H1 (cell line): ENCODE measurements around the gene TSKS. TPM values are rescaled to one million over a fixed set of nuclear protein-coding genes. Genes with fewer than 3 reads are reported as not detected.

ENCODE experiments used
- CTCF ChIA-PET: fragments of 300-600 bp; sonication (Branson Sonifier 250); formaldehyde crosslinking; loops from one replicate; lab custom pipeline; 2021; ENCODE audit not compliant: partially characterized antibody; lab: Charles Lee
- POLR2A ChIA-PET: fragments of 300-600 bp; sonication (Branson Sonifier 250); formaldehyde crosslinking; loops from one replicate; lab custom pipeline; 2021; ENCODE audit warnings: inconsistent platforms; ENCODE audit not compliant: partially characterized antibody; lab: Charles Lee
- DNase-seq, 2 experiments: peaks; one replicate each; pipeline versions ENCODE4 v3.0.0 to v3.0.0-alpha.2; 2010 to 2022; ENCODE audit warnings: low spot score in 2 of 2, low read depth in 1 of 2, mixed read lengths in 1 of 2
- FAIRE-seq: peaks from 2 replicates; lab custom pipeline; 2011; peaks lifted over from hg19 to GRCh38; lab: Jason Lieb, UNC
- H2AFZ ChIP-seq: 2 replicates; pipeline ENCODE4 v1.8.1; 2012; ENCODE audit warnings: low read length, inconsistent platforms
- H2AK5ac ChIP-seq: 2 replicates; pipeline ENCODE4 v1.6.1; 2013; ENCODE audit warnings: low read depth, low read length
- H2BK120ac ChIP-seq: replicated peaks from 2 replicates; pipeline ENCODE3; 2013; ENCODE audit warnings: low read depth, low read length, inconsistent platforms
- H2BK12ac ChIP-seq: 2 replicates; pipeline ENCODE4 v1.6.1; 2013; ENCODE audit warnings: low read depth, low read length
- H2BK15ac ChIP-seq: 2 replicates; pipeline ENCODE4 v1.6.1; 2013; ENCODE audit warnings: low read length
- H2BK20ac ChIP-seq: 2 replicates; pipeline ENCODE4 v1.6.1; 2013; ENCODE audit warnings: low read length
- H2BK5ac ChIP-seq: 2 replicates; pipeline ENCODE4 v1.6.1; 2013; ENCODE audit warnings: low read depth, low read length
- H3K14ac ChIP-seq: 2 replicates; pipeline ENCODE4 v1.6.1; 2013; ENCODE audit warnings: inconsistent platforms; ENCODE audit not compliant: insufficient read length
- H3K18ac ChIP-seq: 2 replicates; pipeline ENCODE4 v1.6.1; 2013; ENCODE audit warnings: low read length; ENCODE audit errors: extremely low read depth
- H3K23ac ChIP-seq: 2 replicates; pipeline ENCODE4 v1.6.1; 2013; ENCODE audit warnings: inconsistent platforms; ENCODE audit not compliant: insufficient read length
- H3K23me2 ChIP-seq: 2 replicates; pipeline ENCODE4 v1.6.1; 2013; ENCODE audit warnings: low read depth, low read length
- H3K27ac ChIP-seq: 2 replicates; pipeline ENCODE4 v1.6.1; 2011; ENCODE audit warnings: low read depth, low read length, inconsistent platforms
- H3K27me3 ChIP-seq, 4 experiments: replicated peaks in 1 of 4; 1 replicate in 1 of 4; 2 replicates in 3 of 4; pipeline versions ENCODE4 v1.6.1 to v1.8.1; 2011 to 2013; ENCODE audit warnings: low read length in 3 of 4, mild to moderate bottlenecking in 3 of 4, inconsistent platforms in 2 of 4, mixed read lengths in 2 of 4, moderate library complexity in 1 of 4; ENCODE audit not compliant: control insufficient read depth in 3 of 4, insufficient read depth in 3 of 4; ENCODE audit errors: extremely low read depth in 1 of 4
- H3K36me3 ChIP-seq, 4 experiments: 2 replicates each; pipeline versions ENCODE4 v1.6.1 to v1.8.1; 2011 to 2013; ENCODE audit warnings: mild to moderate bottlenecking in 4 of 4, low read length in 3 of 4, moderate library complexity in 2 of 4, control low read depth in 1 of 4, inconsistent platforms in 1 of 4; ENCODE audit not compliant: insufficient read depth in 4 of 4, control insufficient read depth in 2 of 4
- H3K4ac ChIP-seq: replicated peaks from 2 replicates; pipeline ENCODE3; 2013; ENCODE audit warnings: low read length, low read depth, mixed read lengths, inconsistent platforms; ENCODE audit not compliant: insufficient read length
- H3K4me1 ChIP-seq, 4 experiments: replicated peaks in 1 of 4; 1 replicate in 1 of 4; 2 replicates in 3 of 4; pipeline versions ENCODE4 v1.6.1 to v1.8.1; 2011 to 2013; ENCODE audit warnings: low read length in 3 of 4, inconsistent platforms in 2 of 4, mixed read lengths in 1 of 4; ENCODE audit not compliant: insufficient read depth in 4 of 4, control insufficient read depth in 3 of 4
- H3K4me2 ChIP-seq, 2 experiments: 2 replicates each; pipeline versions ENCODE4 v1.6.1 to v1.8.1; 2011 to 2013; ENCODE audit warnings: low read depth in 2 of 2, low read length in 2 of 2, control low read depth in 1 of 2, inconsistent platforms in 1 of 2, mild to moderate bottlenecking in 1 of 2; ENCODE audit not compliant: insufficient read depth in 1 of 2
- H3K4me3 ChIP-seq, 4 experiments: fragments of 200-600, 300-600 bp in 1 of 4; sonication (generic), shearing (Covaris generic), sonication (Bioruptor Twin) in 1 of 4; 2 replicates each; pipeline versions ENCODE4 v1.5.1 to v1.8.1; 2011 to 2016; ENCODE audit warnings: low read length in 4 of 4, low read depth in 3 of 4, control low read depth in 2 of 4, inconsistent platforms in 2 of 4, mild to moderate bottlenecking in 2 of 4, mixed read lengths in 1 of 4, moderate library complexity in 1 of 4; ENCODE audit not compliant: insufficient read depth in 2 of 4; ENCODE audit errors: extremely low read depth in 1 of 4
- H3K56ac ChIP-seq: replicated peaks from 2 replicates; pipeline ENCODE3; 2013; ENCODE audit warnings: low read depth, mild to moderate bottlenecking, mixed read lengths, low read length, inconsistent platforms; ENCODE audit not compliant: insufficient read length
- H3K79me1 ChIP-seq: 2 replicates; pipeline ENCODE4 v1.6.1; 2013; ENCODE audit warnings: low read depth, low read length, control low read depth
- H3K79me2 ChIP-seq, 2 experiments: 2 replicates each; pipeline versions ENCODE4 v1.6.1 to v1.8.1; 2012 to 2013; ENCODE audit warnings: low read length in 2 of 2, mild to moderate bottlenecking in 2 of 2, inconsistent platforms in 1 of 2; ENCODE audit not compliant: insufficient read depth in 2 of 2, control insufficient read depth in 1 of 2
- H3K9ac ChIP-seq, 4 experiments: replicated peaks in 1 of 4; 1 replicate in 1 of 4; 2 replicates in 3 of 4; pipeline versions ENCODE4 v1.6.1 to v1.8.1; 2011 to 2013; ENCODE audit warnings: low read depth in 3 of 4, low read length in 3 of 4, control low read depth in 2 of 4, mild to moderate bottlenecking in 2 of 4, moderate library complexity in 2 of 4, inconsistent platforms in 1 of 4; ENCODE audit errors: extremely low read depth in 1 of 4
- H3K9me3 ChIP-seq, 2 experiments: 2 replicates each; pipeline versions ENCODE4 v1.6.1 to v1.8.1; 2012 to 2013; ENCODE audit warnings: mild to moderate bottlenecking in 2 of 2, moderate library complexity in 2 of 2, control low read depth in 1 of 2, inconsistent platforms in 1 of 2, low read depth in 1 of 2, low read length in 1 of 2, mixed read lengths in 1 of 2; ENCODE audit not compliant: insufficient read depth in 2 of 2
- H4K20me1 ChIP-seq, 2 experiments: replicated peaks in 1 of 2; 2 replicates each; pipeline versions ENCODE3 to v1.8.1; 2011 to 2013; ENCODE audit warnings: inconsistent platforms in 2 of 2, low read length in 2 of 2, mild to moderate bottlenecking in 1 of 2; ENCODE audit not compliant: insufficient read depth in 2 of 2, control insufficient read depth in 1 of 2
- H4K5ac ChIP-seq: 2 replicates; pipeline ENCODE4 v1.6.1; 2013; ENCODE audit warnings: low read length, low read depth, mixed read lengths, inconsistent platforms; ENCODE audit not compliant: insufficient read length
- H4K8ac ChIP-seq: 2 replicates; pipeline ENCODE4 v1.8.0; 2013; ENCODE audit warnings: mild to moderate bottlenecking, moderate library complexity, low read length, inconsistent platforms; ENCODE audit not compliant: insufficient read depth; ENCODE audit errors: extremely low read depth
- H4K91ac ChIP-seq: replicated peaks from 2 replicates; pipeline ENCODE3; 2013; ENCODE audit warnings: low read length, mixed read lengths, inconsistent platforms; ENCODE audit not compliant: insufficient read length
- GTF2F1 ChIP-seq: IDR thresholded peaks from 2 replicates; pipeline ENCODE4 v1.6.1; 2012; ENCODE audit warnings: low read depth, low read length, improper control_type of control experiment, borderline replicate concordance
- HDAC6 ChIP-seq: IDR thresholded peaks from one replicate; pipeline ENCODE4 v1.7.1; 2012; ENCODE audit warnings: low read depth, mild to moderate bottlenecking, inconsistent platforms, low read length, moderate library complexity
- JUND ChIP-seq: IDR thresholded peaks from 2 replicates; pipeline ENCODE4 v1.6.1; 2011; ENCODE audit warnings: mild to moderate bottlenecking, improper control_type of control experiment, low read length
- PHF8 ChIP-seq: fragments of 200-600 bp; sonication (generic); conservative IDR thresholded peaks from 2 replicates; pipeline ENCODE4 v1.7.1; 2012; ENCODE audit warnings: low read depth, mild to moderate bottlenecking, inconsistent platforms, low read length, moderate library complexity
- RFX5 ChIP-seq: IDR thresholded peaks from 2 replicates; pipeline ENCODE4 v1.6.1; 2011; ENCODE audit warnings: low read depth, low read length, improper control_type of control experiment, borderline replicate concordance
- SIRT6 ChIP-seq: IDR thresholded peaks from one replicate; pipeline ENCODE4 v1.7.1; 2012; ENCODE audit warnings: low read length, inconsistent platforms
- SIX5 ChIP-seq: IDR thresholded peaks from 2 replicates; pipeline ENCODE4 v1.6.1; 2011; ENCODE audit warnings: mild to moderate bottlenecking, low read depth, low read length
- WGBS, 2 experiments: shearing (Covaris generic) in 1 of 2; methylation state at CpG; one replicate each; pipeline versions ENCODE4 v1.1.6 to v1.1.7; 2013 to 2015; ENCODE audit warnings: low lambda C conversion rate in 2 of 2, mixed read lengths in 2 of 2, inconsistent platforms in 1 of 2, low coverage in 1 of 2, missing lambda C conversion rate in 1 of 2; ENCODE audit not compliant: insufficient replicate concordance in 2 of 2, insufficient coverage in 1 of 2, insufficient read length in 1 of 2; ENCODE audit errors: extremely low coverage in 1 of 2, missing lambda C conversion rate in 1 of 2; 5-methylcytosine and 5-hydroxymethylcytosine counted together
- polyA plus RNA-seq, 7 experiments: library from polyadenylated mRNA; depleted of rRNA in 3 of 7; stranded (reverse) in 5 of 7; unstranded in 2 of 7; fragments of >200 nt in 5 of 7; fragments of 200-250 nt in 2 of 7; gene quantifications; 1 replicate in 5 of 7; 2 replicates in 1 of 7; 4 replicates in 1 of 7; pipeline versions ENCODE4 v1.2.1 to v1.2.3, GENCODE V29; 2011 to 2013; ENCODE audit warnings: missing spikeins in 2 of 7, mixed read lengths in 2 of 7
- total RNA-seq: library from RNA; stranded (reverse); fragmentation: NEBNext Ultra II Directional; extraction: Animal tissue kit (Norgen Biotek cat#: 25700); gene quantifications from 2 replicates; pipeline ENCODE4 v1.2.1, GENCODE V29; 2021
- TF ChIP-seq, protein P1 (sequence below): IDR thresholded peaks from 2 replicates; pipeline ENCODE4 v1.6.1; 2012; ENCODE audit warnings: low read length, inconsistent platforms
- TF ChIP-seq, protein P2 (sequence below), 3 experiments: IDR thresholded peaks; 1 replicate in 2 of 3; 2 replicates in 1 of 3; pipeline versions ENCODE4 v1.5.1 to v1.6.1; 2011; ENCODE audit warnings: low read length in 3 of 3, mild to moderate bottlenecking in 3 of 3, inconsistent platforms in 2 of 3, low read depth in 1 of 3, moderate library complexity in 1 of 3; ENCODE audit not compliant: insufficient read depth in 1 of 3; ENCODE audit errors: control extremely low read depth in 1 of 3

TSKS gene
- total and polyA plus RNA-seq, 2 of the 8 experiments (the other 6 are each of a cell fraction or from before 2014, with no cell fraction given), result 0.21 TPM; not detected in 1

DNA sequence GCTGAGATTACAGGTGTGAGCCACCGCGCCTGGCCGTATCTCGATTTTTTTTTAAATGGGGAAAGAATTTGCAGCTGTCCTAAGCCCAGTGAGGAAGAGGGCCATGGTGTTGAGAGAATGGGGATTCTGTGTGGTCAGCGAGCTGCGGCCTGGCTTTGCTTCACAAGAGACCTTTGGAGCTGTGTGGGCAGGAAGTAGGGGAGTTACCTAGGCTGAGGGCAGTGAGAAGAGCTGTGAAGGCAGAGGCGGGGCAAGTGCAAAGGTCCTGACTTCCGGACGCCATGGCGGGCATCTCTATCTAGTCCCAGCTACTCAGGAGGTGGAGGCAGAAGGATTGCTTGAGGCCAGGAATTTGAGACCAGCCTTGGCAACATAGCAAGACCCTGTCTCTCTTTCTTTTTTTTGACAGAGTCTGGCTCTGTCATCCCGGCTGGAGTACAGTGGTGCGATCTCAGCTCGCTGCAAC lies 8.6 kb upstream of the TSKS start:
- Histone ChIP-seq H3K23me2 (peaks cover 7% of the 10 kb centered on the region), H3K79me1 (peaks cover 39% of the 10 kb centered on the region), H3K4me3 (no peak overlapping the region), H4K5ac (no peak overlapping the region), H3K4me2 (no peak overlapping the region), H3K56ac (no peak overlapping the region), H2AFZ (no peak overlapping the region), H3K79me2 (peaks cover 0 to 24% of the 10 kb centered on the region in 2 experiments; a peak in 2 of 4 replicates), H2BK15ac (no peak overlapping the region), H3K27me3 (no peaks in the 10 kb centered on the region), H4K91ac (no peak overlapping the region), H3K9me3 (no peaks in the 10 kb centered on the region), H2BK12ac (no peak overlapping the region), H2AK5ac (no peak overlapping the region), H3K27ac (no peak overlapping the region), H3K4ac (no peak overlapping the region), H2BK120ac (no peak overlapping the region), H4K8ac (no peak overlapping the region), H3K14ac (no peak overlapping the region), H3K9ac (no peak overlapping the region; a peak in 1 of 7 replicates), H3K23ac (no peak overlapping the region), H4K20me1 (peaks cover 2 to 11% of the 10 kb centered on the region in 2 experiments), H3K18ac (no peak overlapping the region), H3K4me1 (peaks cover 0 to 7% (median 2%) of the 10 kb centered on the region in 4 experiments; a peak in 4 of 7 replicates), H3K36me3 (no peaks in the 10 kb centered on the region; a peak in 1 of 8 replicates), H2BK5ac (no peak overlapping the region), H2BK20ac (no peak overlapping the region)
- no peak for DNase-seq
- WGBS, 2 experiments, result 91% methylated on average over 11 of the region's 13 CpGs; no CpG with 5 or more reads in 1 of the 2 experiments
- POLR2A ChIA-PET, result interaction anchor here (0.6 to 2.0 kb wide), 7 partner anchors 8 to 246 kb away, joined by 3 to 8 read pairs (median 4); partner anchors contain the start of genes CPT1C and TSKS
- FAIRE-seq, result no peak
- CTCF ChIA-PET, result interaction anchor here (1.0 to 3.0 kb wide), 4 partner anchors 24 to 54 kb away, joined by 3 to 17 read pairs (median 4); no protein-coding TSS in a partner anchor
- TF ChIP-seq SIX5 (no peak), SIRT6 (no peak), GTF2F1 (no peak), HDAC6 (no peak), PHF8 (no peak), RFX5 (no peak), JUND (no peak)
- TF ChIP-seq, protein P1, sequence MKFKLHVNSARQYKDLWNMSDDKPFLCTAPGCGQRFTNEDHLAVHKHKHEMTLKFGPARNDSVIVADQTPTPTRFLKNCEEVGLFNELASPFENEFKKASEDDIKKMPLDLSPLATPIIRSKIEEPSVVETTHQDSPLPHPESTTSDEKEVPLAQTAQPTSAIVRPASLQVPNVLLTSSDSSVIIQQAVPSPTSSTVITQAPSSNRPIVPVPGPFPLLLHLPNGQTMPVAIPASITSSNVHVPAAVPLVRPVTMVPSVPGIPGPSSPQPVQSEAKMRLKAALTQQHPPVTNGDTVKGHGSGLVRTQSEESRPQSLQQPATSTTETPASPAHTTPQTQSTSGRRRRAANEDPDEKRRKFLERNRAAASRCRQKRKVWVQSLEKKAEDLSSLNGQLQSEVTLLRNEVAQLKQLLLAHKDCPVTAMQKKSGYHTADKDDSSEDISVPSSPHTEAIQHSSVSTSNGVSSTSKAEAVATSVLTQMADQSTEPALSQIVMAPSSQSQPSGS, result no peak
- TF ChIP-seq, protein P2, sequence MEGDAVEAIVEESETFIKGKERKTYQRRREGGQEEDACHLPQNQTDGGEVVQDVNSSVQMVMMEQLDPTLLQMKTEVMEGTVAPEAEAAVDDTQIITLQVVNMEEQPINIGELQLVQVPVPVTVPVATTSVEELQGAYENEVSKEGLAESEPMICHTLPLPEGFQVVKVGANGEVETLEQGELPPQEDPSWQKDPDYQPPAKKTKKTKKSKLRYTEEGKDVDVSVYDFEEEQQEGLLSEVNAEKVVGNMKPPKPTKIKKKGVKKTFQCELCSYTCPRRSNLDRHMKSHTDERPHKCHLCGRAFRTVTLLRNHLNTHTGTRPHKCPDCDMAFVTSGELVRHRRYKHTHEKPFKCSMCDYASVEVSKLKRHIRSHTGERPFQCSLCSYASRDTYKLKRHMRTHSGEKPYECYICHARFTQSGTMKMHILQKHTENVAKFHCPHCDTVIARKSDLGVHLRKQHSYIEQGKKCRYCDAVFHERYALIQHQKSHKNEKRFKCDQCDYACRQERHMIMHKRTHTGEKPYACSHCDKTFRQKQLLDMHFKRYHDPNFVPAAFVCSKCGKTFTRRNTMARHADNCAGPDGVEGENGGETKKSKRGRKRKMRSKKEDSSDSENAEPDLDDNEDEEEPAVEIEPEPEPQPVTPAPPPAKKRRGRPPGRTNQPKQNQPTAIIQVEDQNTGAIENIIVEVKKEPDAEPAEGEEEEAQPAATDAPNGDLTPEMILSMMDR (IDR thresholded peaks at IDR 0.05; ENCODE audit: control extremely low read depth in 1 of 3, insufficient read depth in 1 of 3, low read depth in 1 of 3, low read length in 3 of 3), result no peak
